Gastrocnemius medialis (tissue), 4 donors: ENCODE measurements around the gene ABTB2.
"Not testable (repeated sequence)": the region's sequence is repeated elsewhere in the genome, so short reads cannot be mapped to it uniquely, and the experiment has no call there.

ENCODE experiments used
- POLR2A ChIP-seq, 2 donors: fragments of 450-650 bp; IDR thresholded peaks; one replicate each; pipeline ENCODE4 v1.6.1; 2017; ENCODE audit warnings: antibody characterized with exemption in 2 of 2, mild to moderate bottlenecking in 2 of 2, moderate library complexity in 2 of 2
- TF ChIP-seq, protein P1 (sequence below), 5 experiments: fragments of 450-650 bp in 3 of 5; fragments of 200-600 bp in 2 of 5; sonication (generic) in 2 of 5; IDR thresholded peaks in 4 of 5; conservative IDR thresholded peaks in 1 of 5; 1 replicate in 4 of 5; 2 replicates in 1 of 5; pipeline ENCODE4 v1.5.1; 2016 to 2019; ENCODE audit warnings: antibody characterized with exemption in 5 of 5, mild to moderate bottlenecking in 3 of 5, moderate library complexity in 3 of 5

- TF ChIP-seq, protein P1, sequence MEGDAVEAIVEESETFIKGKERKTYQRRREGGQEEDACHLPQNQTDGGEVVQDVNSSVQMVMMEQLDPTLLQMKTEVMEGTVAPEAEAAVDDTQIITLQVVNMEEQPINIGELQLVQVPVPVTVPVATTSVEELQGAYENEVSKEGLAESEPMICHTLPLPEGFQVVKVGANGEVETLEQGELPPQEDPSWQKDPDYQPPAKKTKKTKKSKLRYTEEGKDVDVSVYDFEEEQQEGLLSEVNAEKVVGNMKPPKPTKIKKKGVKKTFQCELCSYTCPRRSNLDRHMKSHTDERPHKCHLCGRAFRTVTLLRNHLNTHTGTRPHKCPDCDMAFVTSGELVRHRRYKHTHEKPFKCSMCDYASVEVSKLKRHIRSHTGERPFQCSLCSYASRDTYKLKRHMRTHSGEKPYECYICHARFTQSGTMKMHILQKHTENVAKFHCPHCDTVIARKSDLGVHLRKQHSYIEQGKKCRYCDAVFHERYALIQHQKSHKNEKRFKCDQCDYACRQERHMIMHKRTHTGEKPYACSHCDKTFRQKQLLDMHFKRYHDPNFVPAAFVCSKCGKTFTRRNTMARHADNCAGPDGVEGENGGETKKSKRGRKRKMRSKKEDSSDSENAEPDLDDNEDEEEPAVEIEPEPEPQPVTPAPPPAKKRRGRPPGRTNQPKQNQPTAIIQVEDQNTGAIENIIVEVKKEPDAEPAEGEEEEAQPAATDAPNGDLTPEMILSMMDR (IDR thresholded peaks at IDR 0.05 in 4 of 5, conservative IDR thresholded peaks at IDR 0.05 in 1 of 5): not testable (repeated sequence)
- not testable (repeated sequence) for TF ChIP-seq POLR2A (IDR thresholded peaks at IDR 0.05)
Measured at GRCh38 chr11:34180814-34181165, 177.0 kb downstream of the ABTB2 start.
